GM10266 (cell line): ENCODE measurements around the gene B3GAT1.
"Not testable (repeated sequence)": the region's sequence is repeated elsewhere in the genome, so short reads cannot be mapped to it uniquely, and the experiment has no call there.

Experiments used
- DNase-seq: peaks from one replicate; pipeline ENCODE4 v3.0.0; 2012; ENCODE audit errors: extremely low spot score
- CTCF ChIP-seq: IDR thresholded peaks from 2 replicates; pipeline ENCODE4 v1.5.1; 2012; ENCODE audit warnings: mild to moderate bottlenecking, low read depth; ENCODE audit not compliant: control insufficient read depth, insufficient read depth; ENCODE audit errors: missing control alignments

B3GAT1 gene

GRCh38 chr11:134345237-134345550, 66.8 kb downstream of the B3GAT1 start:
- no peak for TF ChIP-seq CTCF
- DNase-seq = no peak

DNA sequence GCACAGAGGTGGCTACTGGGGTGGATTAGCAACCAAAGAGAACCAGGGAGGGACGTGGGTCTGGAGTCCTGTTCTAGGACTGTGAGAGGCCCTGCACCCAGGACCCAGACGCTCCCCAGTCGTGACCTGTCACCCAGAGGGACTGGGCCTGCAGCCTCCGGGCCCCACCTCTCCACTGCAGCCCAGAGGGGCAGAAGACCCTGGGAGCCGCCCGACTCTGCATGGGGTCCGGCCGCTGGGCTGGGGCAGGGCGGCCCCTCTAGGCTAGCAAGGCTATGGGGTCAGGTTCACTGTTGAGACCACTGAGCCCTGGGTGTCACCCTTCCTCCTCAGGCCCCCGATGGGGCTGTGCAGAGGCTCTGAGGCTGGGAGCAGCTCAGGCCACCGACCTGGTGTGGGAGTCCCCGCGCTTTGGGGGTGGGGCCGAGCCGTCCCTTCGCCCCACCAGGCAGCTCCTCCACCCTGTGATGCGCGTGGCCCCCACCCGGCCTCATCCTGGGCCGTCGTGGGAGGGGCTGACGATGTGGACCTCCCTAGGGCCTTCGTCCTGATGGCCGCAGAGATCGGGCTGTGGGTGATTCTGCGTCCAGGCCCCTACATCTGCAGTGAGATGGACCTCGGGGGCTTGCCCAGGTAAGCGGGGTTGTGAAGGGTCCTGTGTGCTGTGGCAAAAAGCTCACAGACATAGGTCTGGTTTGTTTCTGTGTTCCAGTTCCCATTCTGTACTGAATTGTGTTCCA, 67.4 kb downstream of the B3GAT1 start:
- DNase-seq = not testable (repeated sequence)

- DNase-seq = no peak
- no peak for TF ChIP-seq CTCF
Observed at GRCh38 chr11:134343646-134344045, 68.4 kb downstream of the B3GAT1 start.

DNA sequence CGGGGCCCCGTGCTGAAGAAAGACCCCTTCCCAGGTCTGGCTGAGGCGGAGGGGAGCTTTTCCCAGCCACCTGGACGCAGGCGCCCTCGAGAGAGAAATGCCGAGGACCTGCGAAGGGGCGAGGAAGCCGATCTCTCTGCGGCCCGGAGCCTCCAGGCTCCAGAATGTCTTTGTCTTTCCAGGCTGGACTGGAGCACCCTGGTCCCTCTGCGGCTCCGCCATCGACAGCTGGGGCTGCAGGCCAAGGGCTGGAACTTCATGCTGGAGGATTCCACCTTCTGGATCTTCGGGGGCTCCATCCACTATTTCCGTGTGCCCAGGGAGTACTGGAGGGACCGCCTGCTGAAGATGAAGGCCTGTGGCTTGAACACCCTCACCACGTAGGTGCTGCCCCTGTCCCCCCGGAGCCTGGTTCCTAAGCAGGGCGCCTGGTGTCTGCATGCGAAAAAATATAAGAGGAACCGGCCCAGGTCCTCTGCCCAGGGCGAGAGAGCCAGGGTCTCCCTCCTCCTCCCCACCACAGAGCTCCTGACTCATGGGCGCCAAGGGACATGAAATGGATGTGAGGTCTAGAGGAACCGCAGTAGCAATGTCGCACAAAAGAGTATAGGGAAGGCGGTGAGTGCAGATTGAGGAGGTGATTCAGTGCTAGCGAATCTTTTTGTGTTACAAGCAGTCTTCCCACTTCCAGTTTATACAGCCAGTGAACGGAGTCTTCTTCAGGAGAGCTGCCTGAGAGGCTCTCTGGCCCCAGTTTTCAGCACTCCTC, 69.3 kb downstream of the B3GAT1 start:
- TF ChIP-seq CTCF = no peak
- peak; percentile 12 for DNase-seq

DNA sequence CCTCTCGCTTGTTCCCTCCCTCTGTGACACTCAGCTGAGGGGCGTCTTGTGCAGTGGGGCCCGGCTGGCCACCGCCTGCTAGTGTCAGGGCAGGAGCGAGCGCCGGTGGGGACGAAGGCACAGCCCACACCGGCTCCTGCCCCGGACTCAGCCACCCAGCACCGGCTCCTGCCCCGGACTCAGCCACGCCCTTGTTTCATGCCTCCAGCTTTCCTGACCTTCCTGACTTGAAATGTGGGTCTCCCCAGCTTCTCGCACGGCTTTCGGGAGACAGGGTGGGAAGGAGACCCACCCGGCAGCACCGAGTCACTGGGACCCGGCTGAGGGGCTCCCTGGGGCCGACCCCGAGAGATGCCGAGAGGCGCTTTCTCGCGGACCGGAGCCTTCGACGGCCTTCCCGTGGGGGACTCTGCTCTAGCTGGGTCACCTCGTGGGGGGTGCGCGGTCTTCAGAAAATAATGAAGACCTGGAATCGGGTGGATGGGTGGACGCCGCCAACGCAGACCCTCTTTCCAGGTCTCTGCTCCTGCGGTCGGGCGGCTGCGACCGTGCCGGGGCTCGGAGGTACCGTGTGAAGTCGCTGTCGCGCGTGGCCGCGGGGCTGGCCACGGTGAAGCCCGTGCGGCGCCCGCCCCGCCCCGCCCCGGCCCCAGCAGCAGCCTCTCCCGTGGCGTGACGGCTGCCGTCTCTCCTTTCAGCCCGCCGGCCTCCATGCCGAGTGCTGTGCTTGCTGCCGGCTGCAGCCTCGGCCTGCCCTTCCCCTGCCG, 70.1 kb downstream of the B3GAT1 start:
- DNase-seq = peak; percentile 24
- no peak for TF ChIP-seq CTCF

GRCh38 chr11:134340354-134340964, 71.6 kb downstream of the B3GAT1 start:
- DNase-seq = peak; percentile 10
- TF ChIP-seq CTCF = no peak

DNA sequence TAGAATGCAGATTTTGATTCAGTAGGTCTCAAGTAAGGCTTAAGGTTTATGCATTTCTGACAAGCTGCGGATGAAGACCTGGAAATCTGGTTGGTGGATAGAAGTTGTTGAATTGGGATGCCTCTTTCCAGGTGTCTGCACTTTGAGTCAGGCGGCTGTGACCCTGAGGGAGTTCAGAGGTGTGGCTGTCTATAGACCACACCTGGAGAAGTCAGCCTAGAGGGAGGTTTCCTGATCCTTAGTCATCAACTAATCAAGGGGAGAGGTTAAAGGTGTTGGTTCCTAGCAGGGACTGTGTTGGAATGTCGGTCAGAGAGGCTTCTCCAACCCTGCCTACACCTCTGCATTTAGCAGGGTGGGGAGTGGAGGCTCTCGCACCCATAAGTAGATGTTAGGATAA, 72.3 kb downstream of the B3GAT1 start:
- no peak for DNase-seq

More for the DNA sequence above, 72.3 kb downstream of the B3GAT1 start:
- TF ChIP-seq CTCF = no peak
